C4-2B (cell line): ENCODE measurements around the gene LRMDA.

ENCODE experiments used
- H3K27ac ChIP-seq: fragments of 450-650 bp; 2 replicates; pipeline ENCODE4 v1.5.1; 2017
- ZFX ChIP-seq: fragments of 450-650 bp; IDR thresholded peaks from 2 replicates; pipeline ENCODE4 v1.6.1; 2017
- TF ChIP-seq, protein P1 (sequence below): fragments of 450-650 bp; conservative IDR thresholded peaks from 2 replicates; pipeline ENCODE4 v1.5.1; 2017; ENCODE audit warnings: mild to moderate bottlenecking

Gene LRMDA

GRCh38 chr10:76185471-76186301 is 754.3 kb downstream of the LRMDA start:
- no peak for TF ChIP-seq ZFX
- no peak overlapping the region for H3K27ac ChIP-seq

DNA sequence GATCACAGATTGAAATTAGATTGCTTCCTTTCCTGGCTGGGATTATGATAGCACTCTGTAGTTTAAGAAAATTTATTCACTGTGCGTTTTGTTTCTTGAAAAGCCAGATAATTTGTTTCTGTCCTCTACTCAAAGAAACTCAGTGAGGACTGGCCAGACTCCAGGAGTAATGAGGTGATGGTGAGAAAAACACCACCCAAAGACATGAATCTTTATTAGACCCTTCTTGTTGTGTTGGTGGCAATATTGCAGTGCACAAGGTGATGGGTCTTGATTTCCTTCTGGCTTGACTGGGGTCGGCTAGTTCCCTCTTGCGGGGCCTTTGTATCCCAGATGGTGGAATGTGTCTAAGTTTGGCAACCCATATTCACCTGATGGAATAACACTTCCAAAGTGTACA is 756.8 kb downstream of the LRMDA start:
- TF ChIP-seq, protein P1, sequence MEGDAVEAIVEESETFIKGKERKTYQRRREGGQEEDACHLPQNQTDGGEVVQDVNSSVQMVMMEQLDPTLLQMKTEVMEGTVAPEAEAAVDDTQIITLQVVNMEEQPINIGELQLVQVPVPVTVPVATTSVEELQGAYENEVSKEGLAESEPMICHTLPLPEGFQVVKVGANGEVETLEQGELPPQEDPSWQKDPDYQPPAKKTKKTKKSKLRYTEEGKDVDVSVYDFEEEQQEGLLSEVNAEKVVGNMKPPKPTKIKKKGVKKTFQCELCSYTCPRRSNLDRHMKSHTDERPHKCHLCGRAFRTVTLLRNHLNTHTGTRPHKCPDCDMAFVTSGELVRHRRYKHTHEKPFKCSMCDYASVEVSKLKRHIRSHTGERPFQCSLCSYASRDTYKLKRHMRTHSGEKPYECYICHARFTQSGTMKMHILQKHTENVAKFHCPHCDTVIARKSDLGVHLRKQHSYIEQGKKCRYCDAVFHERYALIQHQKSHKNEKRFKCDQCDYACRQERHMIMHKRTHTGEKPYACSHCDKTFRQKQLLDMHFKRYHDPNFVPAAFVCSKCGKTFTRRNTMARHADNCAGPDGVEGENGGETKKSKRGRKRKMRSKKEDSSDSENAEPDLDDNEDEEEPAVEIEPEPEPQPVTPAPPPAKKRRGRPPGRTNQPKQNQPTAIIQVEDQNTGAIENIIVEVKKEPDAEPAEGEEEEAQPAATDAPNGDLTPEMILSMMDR = no peak
- no peak for TF ChIP-seq ZFX
- H3K27ac ChIP-seq = no peak overlapping the region

DNA sequence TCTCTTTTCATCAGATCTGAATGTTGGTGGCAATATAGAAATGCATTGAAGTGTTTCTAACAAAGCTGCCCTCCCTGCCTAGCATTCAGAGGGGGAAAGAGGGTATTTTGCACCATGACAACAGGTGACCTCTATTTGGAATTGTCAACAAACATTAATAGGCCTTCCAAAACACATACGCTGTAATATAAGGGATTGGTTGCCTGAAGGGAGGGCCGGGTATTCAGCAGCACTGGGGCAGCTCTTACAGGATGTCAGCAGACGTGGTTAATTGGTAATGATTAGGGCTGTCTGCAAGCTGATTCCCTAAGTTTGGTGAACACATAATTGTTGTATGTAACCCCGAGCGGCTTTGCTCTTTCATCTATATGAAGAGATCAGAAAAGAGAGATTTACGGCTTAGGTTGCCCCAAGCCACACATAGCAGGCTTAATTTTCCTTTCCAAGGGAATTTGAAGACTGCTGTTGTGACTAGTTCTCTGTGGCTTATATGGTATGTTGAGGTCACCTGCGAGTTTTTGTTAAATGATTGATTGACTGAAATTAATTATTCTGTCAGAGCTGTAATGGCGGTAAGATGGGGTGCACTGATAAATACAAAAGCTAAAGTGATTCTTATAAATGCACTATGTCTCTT is 759.3 kb downstream of the LRMDA start:
- H3K27ac ChIP-seq = no peak overlapping the region
- no peak for TF ChIP-seq ZFX
- TF ChIP-seq, protein P1 = no peak

GRCh38 chr10:76191336-76191735 is 759.9 kb downstream of the LRMDA start:
- TF ChIP-seq, protein P1 = no peak
- TF ChIP-seq ZFX = no peak
- H3K27ac ChIP-seq = no peak overlapping the region

DNA sequence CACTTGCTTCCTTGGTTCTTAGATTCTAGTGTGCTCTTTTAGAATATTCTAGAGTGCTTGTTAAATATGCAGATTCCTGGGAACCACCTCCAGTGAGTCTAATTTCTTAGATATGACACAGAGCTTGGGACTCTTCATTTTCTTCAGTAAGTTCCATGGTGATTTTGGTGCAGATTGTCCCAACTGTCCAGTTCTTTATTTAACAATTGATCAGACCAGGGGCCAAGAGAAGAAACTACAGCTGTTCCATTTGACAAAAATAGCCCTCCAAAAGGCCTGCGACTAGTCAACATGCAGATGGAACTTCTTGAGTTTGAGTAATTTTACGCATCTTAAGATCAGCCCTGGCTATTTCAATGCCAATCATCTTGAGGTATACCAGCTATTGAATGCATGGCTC is 760.7 kb downstream of the LRMDA start:
- TF ChIP-seq, protein P1 = no peak
- no peak for TF ChIP-seq ZFX

DNA sequence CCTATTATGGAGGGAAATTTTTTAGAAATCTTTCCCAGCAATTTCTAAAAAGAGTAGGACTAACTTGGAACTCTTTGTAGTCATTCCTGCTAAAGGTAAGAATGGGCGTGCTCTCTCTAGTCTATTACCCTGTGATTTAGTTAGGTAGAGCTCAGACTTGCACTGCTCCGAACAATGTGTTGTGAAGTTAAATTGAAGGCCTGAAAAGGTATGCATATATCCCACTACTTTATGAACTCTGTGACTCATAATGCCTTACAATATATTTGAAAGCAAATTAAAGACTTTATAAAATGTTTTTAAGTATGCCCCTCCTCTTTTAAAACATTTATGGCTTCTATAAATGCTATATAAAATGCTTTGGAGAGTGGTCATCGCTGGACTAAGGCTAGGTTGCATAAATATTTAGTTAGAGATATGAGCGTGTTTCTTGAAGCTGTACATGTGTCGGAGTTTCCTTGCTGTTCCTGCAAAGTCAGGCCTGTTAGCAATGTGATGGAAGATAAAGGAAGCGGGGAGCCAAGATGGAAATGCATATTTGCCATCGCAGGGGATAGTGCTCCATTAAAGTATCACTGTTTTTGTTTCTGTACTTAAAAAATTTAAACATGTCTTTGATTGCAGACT is 761.4 kb downstream of the LRMDA start:
- TF ChIP-seq, protein P1 = no peak
- TF ChIP-seq ZFX = no peak
- no peak overlapping the region for H3K27ac ChIP-seq

More for the DNA sequence above, 760.7 kb downstream of the LRMDA start:
- H3K27ac ChIP-seq = no peak overlapping the region

- TF ChIP-seq, protein P1 = no peak
- TF ChIP-seq ZFX = no peak
- no peak overlapping the region for H3K27ac ChIP-seq
Measured at GRCh38 chr10:76195654-76196390, 764.4 kb downstream of the LRMDA start.
